ENCODE data around the gene IZUMO2. TPM values are rescaled to one million over a fixed set of nuclear protein-coding genes. Genes with fewer than 3 reads are reported as not detected.
"Not testable (repeated sequence)": the region's sequence is repeated elsewhere in the genome, so short reads cannot be mapped to it uniquely, and the experiment has no call there.

Gene IZUMO2
- polyA plus RNA-seq, 12 donors, result 0.24 TPM; not detected in 11

GRCh38 chr19:50136603-50137365, 26.3 kb downstream of the IZUMO2 start:
- not testable (repeated sequence) for DNase-seq

- not testable (repeated sequence) for DNase-seq
Measured at GRCh38 chr19:50135856-50136602, 27.1 kb downstream of the IZUMO2 start.

- not testable (repeated sequence) for DNase-seq
Measured at GRCh38 chr19:50134777-50135719, 28.0 kb downstream of the IZUMO2 start.

- not testable (repeated sequence) for DNase-seq
Measured at GRCh38 chr19:50133518-50134492, 29.3 kb downstream of the IZUMO2 start.

GRCh38 chr19:50104012-50104411, 59.1 kb downstream of the IZUMO2 start:
- DNase-seq, result not testable (repeated sequence)

- DNase-seq, result not testable (repeated sequence)
Measured at GRCh38 chr19:50103405-50103804, 59.7 kb downstream of the IZUMO2 start.

Other genes with a start within 250 kb of the IZUMO2 start
- gene ATF5, start 234.1 kb downstream of the IZUMO2 start, polyA plus RNA-seq (ENCODE audit: insufficient read length in 12 of 12), result 10 to 100 TPM in 11 of 12 donors, not detected in 1; 13.1 to 40.2 (median 26.6) TPM
- 100 to 1,000 TPM in 1 of 12 donors, 10 to 100 TPM in 11; 43.9 to 530 (median 54.9) TPM for gene NUP62, start 233.8 kb downstream of the IZUMO2 start, polyA plus RNA-seq (ENCODE audit: insufficient read length in 12 of 12)
- 1 to 10 TPM in 3 of 12 donors, under 1 TPM in 8, not detected in 1; 0.48 to 5.5 (median 0.77) TPM for gene SIGLEC11, start 202.1 kb downstream of the IZUMO2 start, polyA plus RNA-seq (ENCODE audit: insufficient read length in 12 of 12)
- 10 to 100 TPM in 11 of 12 donors, not detected in 1; 15.8 to 31.7 (median 19.8) TPM for gene VRK3, start 137.9 kb downstream of the IZUMO2 start, polyA plus RNA-seq (ENCODE audit: insufficient read length in 12 of 12)
- 10 to 100 TPM in 2 of 12 donors, 1 to 10 TPM in 9, not detected in 1; 6.2 to 10.8 (median 8.3) TPM for gene ZNF473, start 137.3 kb downstream of the IZUMO2 start, polyA plus RNA-seq (ENCODE audit: insufficient read length in 12 of 12)
- 10 to 100 TPM in 11 of 12 donors, not detected in 1; 21.8 to 61.6 (median 34.1) TPM for gene MYH14, start 40.3 kb upstream of the IZUMO2 start, polyA plus RNA-seq (ENCODE audit: insufficient read length in 12 of 12)
- 1 to 10 TPM in 8 of 12 donors, under 1 TPM in 3, not detected in 1; 0.69 to 6.7 (median 1.2) TPM for gene KCNC3, start 166.1 kb upstream of the IZUMO2 start, polyA plus RNA-seq (ENCODE audit: insufficient read length in 12 of 12)
- 1 to 10 TPM in 5 of 12 donors, under 1 TPM in 5, not detected in 2; 0.43 to 1.6 (median 0.96) TPM for gene NAPSA, start 202.4 kb upstream of the IZUMO2 start, polyA plus RNA-seq (ENCODE audit: insufficient read length in 12 of 12)
- 10 to 100 TPM in 11 of 12 donors, not detected in 1; 16.0 to 30.8 (median 17.6) TPM for gene NR1H2, start 213.2 kb upstream of the IZUMO2 start, polyA plus RNA-seq (ENCODE audit: insufficient read length in 12 of 12)
- 10 to 100 TPM in 10 of 12 donors, 1 to 10 TPM in 1, not detected in 1; 8.5 to 41.1 (median 14.5) TPM for gene POLD1, start 221.1 kb upstream of the IZUMO2 start, polyA plus RNA-seq (ENCODE audit: insufficient read length in 12 of 12)

Data from muscle of arm (tissue), 12 donors.